K562 (cell line): ENCODE results near the gene NDUFV2. TPM values are rescaled to one million over a fixed set of nuclear protein-coding genes. Genes with fewer than 3 reads are reported as not detected.

Experiments used
- BCL6 ChIP-seq: fragments of 250-450 bp; sonication (Bioruptor Pico); IDR thresholded peaks from 2 replicates; pipeline ENCODE4 v1.4.0; 2020
- DEAF1 ChIP-seq: fragments of 450-650 bp; formaldehyde crosslinking; IDR thresholded peaks from 2 replicates; pipeline ENCODE4 v1.4.0; 2020; ENCODE audit warnings: mild to moderate bottlenecking, moderate library complexity
- E2F1 ChIP-seq: sonication (generic); formaldehyde crosslinking; IDR thresholded peaks from 2 replicates; pipeline ENCODE4 v1.8.1; 2023; ENCODE audit warnings: mild to moderate bottlenecking, missing genetic modification reagents, moderate library complexity
- FOSL1 ChIP-seq: fragments of 200-800 bp; sonication (Bioruptor generic); conservative IDR thresholded peaks from 2 replicates; pipeline ENCODE4 v1.6.1; 2016; ENCODE audit warnings: missing genetic modification characterization, missing compliant biosample characterization
- HDGF ChIP-seq: fragments of 450-650 bp; IDR thresholded peaks from 2 replicates; pipeline ENCODE4 v1.6.1; 2016
- JUNB ChIP-seq: fragments of 450-650 bp; formaldehyde crosslinking; conservative IDR thresholded peaks from 2 replicates; pipeline ENCODE4 v1.4.0; 2020; ENCODE audit warnings: mild to moderate bottlenecking
- MTA2 ChIP-seq: fragments of 450-650 bp; IDR thresholded peaks from 2 replicates; pipeline ENCODE4 v1.6.1; 2016; ENCODE audit warnings: low read depth
- NFRKB ChIP-seq: fragments of 450-650 bp; IDR thresholded peaks from 2 replicates; pipeline ENCODE4 v1.6.1; 2016; ENCODE audit warnings: low read depth
- POLR2H ChIP-seq: IDR thresholded peaks from 2 replicates; pipeline ENCODE4 v1.6.1; 2016; ENCODE audit warnings: missing genetic modification characterization, low read depth, mild to moderate bottlenecking, control low read depth, missing compliant biosample characterization, moderate library complexity
- RAD21 ChIP-seq, 2 experiments: fragments of 250-450 bp in 1 of 2; fragments of 450-650 bp in 1 of 2; sonication (Bioruptor Pico) in 1 of 2; formaldehyde crosslinking in 1 of 2; IDR thresholded peaks in 1 of 2; conservative IDR thresholded peaks in 1 of 2; 2 replicates each; pipeline versions ENCODE4 v1.4.0 to v1.8.0; 2020 to 2022; ENCODE audit warnings: mild to moderate bottlenecking in 2 of 2, moderate library complexity in 1 of 2
- ZNF184 ChIP-seq: sonication (generic); formaldehyde crosslinking; IDR thresholded peaks from 2 replicates; pipeline ENCODE4 v1.5.0; 2020; ENCODE audit warnings: missing genetic modification reagents
- ZNF518B ChIP-seq: fragments of 250-450 bp; sonication (Bioruptor Pico); IDR thresholded peaks from 2 replicates; pipeline ENCODE4 v1.5.0; 2021; ENCODE audit warnings: mild to moderate bottlenecking, moderate library complexity
- ZNF639 ChIP-seq, 2 experiments: fragments of 200-800 bp in 1 of 2; sonication (Bioruptor generic) in 1 of 2; sonication (generic) in 1 of 2; formaldehyde crosslinking in 1 of 2; IDR thresholded peaks in 1 of 2; conservative IDR thresholded peaks in 1 of 2; 2 replicates each; pipeline versions ENCODE4 v1.5.0 to v1.6.1; 2016 to 2020; ENCODE audit warnings: missing compliant biosample characterization in 1 of 2, missing genetic modification characterization in 1 of 2, missing genetic modification reagents in 1 of 2
- polyA plus RNA-seq, 8 experiments: library from polyadenylated mRNA; depleted of rRNA in 4 of 8; stranded (reverse) in 5 of 8; unstranded in 3 of 8; fragments of >200 nt; fragmentation: Nextera tagmentation in 2 of 8; fragmentation: Illumina TruSeq in 1 of 8; extraction: Ambion mirVana in 2 of 8; extraction: Trizol in 1 of 8; gene quantifications; 2 replicates each; pipeline versions ENCODE4 v1.2.1 to v1.2.3, GENCODE V29; 2011 to 2014; ENCODE audit warnings: inconsistent platforms in 1 of 8, missing spikeins in 1 of 8
- total RNA-seq, 7 experiments: library from RNA; depleted of rRNA in 6 of 7; stranded (reverse); fragments of >200 nt in 6 of 7; fragmentation: Illumina TruSeq in 2 of 7; extraction: Trizol in 2 of 7; gene quantifications; 2 replicates each; pipeline versions ENCODE4 v1.2.1 to v1.2.3, GENCODE V29; 2011 to 2021; ENCODE audit warnings: low replicate concordance in 1 of 7
- TF ChIP-seq, protein P1 (sequence below): fragments of 250-450 bp; sonication (Bioruptor Pico); IDR thresholded peaks from 2 replicates; pipeline ENCODE4 v1.4.0; 2020; ENCODE audit warnings: borderline replicate concordance
- TF ChIP-seq, protein P2 (sequence below): sonication (generic); formaldehyde crosslinking; IDR thresholded peaks from 2 replicates; pipeline ENCODE4 v1.8.0; 2022; ENCODE audit warnings: missing genetic modification reagents, mild to moderate bottlenecking, borderline replicate concordance

The NDUFV2 gene
- total and polyA plus RNA-seq, 9 of the 15 experiments (the other 6 are each of a cell fraction or from before 2014, with no cell fraction given), result 213 to 550 (median 384) TPM

- TF ChIP-seq E2F1 (CRISPR knock-in tag) (no peak), BCL6 (CRISPR knock-in tag) (no peak), ZNF639 (CRISPR knock-in tag; conservative IDR thresholded peaks at IDR 0.05 in 1 of 2, IDR thresholded peaks at IDR 0.05 in 1 of 2) (no peak), DEAF1 (peak; percentile 80), POLR2H (tag) (0 out of 2 replicates have a peak, but pooled peaks have one; percentile 48), JUNB (CRISPR knock-in tag) (no peak), HDGF (no peak), NFRKB (0 out of 2 replicates have a peak, but pooled peaks have one; percentile 30), ZNF518B (CRISPR knock-in tag) (no peak), ZNF184 (CRISPR knock-in tag) (no peak), MTA2 (no peak), RAD21 (CRISPR knock-in tag; conservative IDR thresholded peaks at IDR 0.05 in 1 of 2, IDR thresholded peaks at IDR 0.05 in 1 of 2) (peak; percentile 84 to 90), FOSL1 (tag) (peak; percentile 76)
- TF ChIP-seq, protein P1, sequence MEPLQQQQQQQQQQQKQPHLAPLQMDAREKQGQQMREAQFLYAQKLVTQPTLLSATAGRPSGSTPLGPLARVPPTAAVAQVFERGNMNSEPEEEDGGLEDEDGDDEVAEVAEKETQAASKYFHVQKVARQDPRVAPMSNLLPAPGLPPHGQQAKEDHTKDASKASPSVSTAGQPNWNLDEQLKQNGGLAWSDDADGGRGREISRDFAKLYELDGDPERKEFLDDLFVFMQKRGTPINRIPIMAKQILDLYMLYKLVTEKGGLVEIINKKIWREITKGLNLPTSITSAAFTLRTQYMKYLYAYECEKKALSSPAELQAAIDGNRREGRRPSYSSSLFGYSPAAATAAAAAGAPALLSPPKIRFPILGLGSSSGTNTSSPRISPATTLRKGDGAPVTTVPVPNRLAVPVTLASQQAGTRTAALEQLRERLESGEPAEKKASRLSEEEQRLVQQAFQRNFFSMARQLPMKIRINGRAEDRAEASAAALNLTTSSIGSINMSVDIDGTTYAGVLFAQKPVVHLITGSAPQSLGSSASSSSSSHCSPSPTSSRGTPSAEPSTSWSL, result no peak
- TF ChIP-seq, protein P2, sequence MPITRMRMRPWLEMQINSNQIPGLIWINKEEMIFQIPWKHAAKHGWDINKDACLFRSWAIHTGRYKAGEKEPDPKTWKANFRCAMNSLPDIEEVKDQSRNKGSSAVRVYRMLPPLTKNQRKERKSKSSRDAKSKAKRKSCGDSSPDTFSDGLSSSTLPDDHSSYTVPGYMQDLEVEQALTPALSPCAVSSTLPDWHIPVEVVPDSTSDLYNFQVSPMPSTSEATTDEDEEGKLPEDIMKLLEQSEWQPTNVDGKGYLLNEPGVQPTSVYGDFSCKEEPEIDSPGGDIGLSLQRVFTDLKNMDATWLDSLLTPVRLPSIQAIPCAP, result no peak
Measured at GRCh38 chr18:9055185-9055584, 47.3 kb upstream of the NDUFV2 start (continued).
